A673 (cell line): ENCODE measurements around the gene TRPC6.

ENCODE experiments used
- EZH2 ChIP-seq: fragments of 200-600 bp; sonication (generic); IDR thresholded peaks from 2 replicates; pipeline ENCODE4 v1.6.1; 2017; ENCODE audit warnings: borderline replicate concordance, low read depth, mild to moderate bottlenecking, mixed read lengths, antibody characterized with exemption, low read length; ENCODE audit not compliant: poor library complexity, severe bottlenecking
- TF ChIP-seq, protein P1 (sequence below): fragments of 300-800, 200-600 bp; sonication (generic); conservative IDR thresholded peaks from 2 replicates; pipeline ENCODE4 v1.5.1; 2017; ENCODE audit warnings: low read depth, mild to moderate bottlenecking, antibody characterized with exemption, low read length, moderate library complexity, mixed read lengths

DNA sequence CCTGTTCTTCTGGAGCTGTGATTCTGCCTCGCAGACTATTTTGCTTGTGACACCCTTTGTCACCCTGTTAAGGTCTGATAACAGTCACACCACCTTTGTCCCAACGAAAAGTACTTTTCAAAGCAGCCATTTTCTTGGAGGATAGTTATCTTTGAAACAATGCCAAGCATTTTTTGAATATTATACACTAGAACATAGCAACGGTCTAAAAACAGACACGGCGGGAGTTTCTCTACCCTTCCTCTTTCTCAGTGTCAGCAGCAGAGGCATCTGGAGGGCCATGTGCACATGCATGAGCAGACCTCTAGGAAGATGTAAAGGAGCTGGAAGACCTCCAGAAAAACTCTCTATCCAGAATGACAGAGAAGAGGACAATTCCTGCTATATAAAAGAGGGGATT is 86.5 kb downstream of the TRPC6 start:
- TF ChIP-seq, protein P1, sequence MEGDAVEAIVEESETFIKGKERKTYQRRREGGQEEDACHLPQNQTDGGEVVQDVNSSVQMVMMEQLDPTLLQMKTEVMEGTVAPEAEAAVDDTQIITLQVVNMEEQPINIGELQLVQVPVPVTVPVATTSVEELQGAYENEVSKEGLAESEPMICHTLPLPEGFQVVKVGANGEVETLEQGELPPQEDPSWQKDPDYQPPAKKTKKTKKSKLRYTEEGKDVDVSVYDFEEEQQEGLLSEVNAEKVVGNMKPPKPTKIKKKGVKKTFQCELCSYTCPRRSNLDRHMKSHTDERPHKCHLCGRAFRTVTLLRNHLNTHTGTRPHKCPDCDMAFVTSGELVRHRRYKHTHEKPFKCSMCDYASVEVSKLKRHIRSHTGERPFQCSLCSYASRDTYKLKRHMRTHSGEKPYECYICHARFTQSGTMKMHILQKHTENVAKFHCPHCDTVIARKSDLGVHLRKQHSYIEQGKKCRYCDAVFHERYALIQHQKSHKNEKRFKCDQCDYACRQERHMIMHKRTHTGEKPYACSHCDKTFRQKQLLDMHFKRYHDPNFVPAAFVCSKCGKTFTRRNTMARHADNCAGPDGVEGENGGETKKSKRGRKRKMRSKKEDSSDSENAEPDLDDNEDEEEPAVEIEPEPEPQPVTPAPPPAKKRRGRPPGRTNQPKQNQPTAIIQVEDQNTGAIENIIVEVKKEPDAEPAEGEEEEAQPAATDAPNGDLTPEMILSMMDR, result no peak
- no peak for TF ChIP-seq EZH2
